DOHH2 (cell line): ENCODE results near the gene SLC22A14.

Experiments
- EZH2phosphoT487 ChIP-seq: fragments of 200-600 bp; sonication (generic); IDR thresholded peaks from 2 replicates; pipeline ENCODE4 v1.6.1; 2017; ENCODE audit warnings: borderline replicate concordance, mild to moderate bottlenecking, antibody characterized with exemption, low read length, moderate library complexity, mixed read lengths
- TF ChIP-seq, protein P1 (sequence below): fragments of 200-600 bp; sonication (generic); IDR thresholded peaks from one replicate; pipeline ENCODE4 v1.5.1; 2014; ENCODE audit warnings: antibody characterized with exemption, mild to moderate bottlenecking, low read depth, low read length; ENCODE audit not compliant: poor library complexity, severe bottlenecking

DNA sequence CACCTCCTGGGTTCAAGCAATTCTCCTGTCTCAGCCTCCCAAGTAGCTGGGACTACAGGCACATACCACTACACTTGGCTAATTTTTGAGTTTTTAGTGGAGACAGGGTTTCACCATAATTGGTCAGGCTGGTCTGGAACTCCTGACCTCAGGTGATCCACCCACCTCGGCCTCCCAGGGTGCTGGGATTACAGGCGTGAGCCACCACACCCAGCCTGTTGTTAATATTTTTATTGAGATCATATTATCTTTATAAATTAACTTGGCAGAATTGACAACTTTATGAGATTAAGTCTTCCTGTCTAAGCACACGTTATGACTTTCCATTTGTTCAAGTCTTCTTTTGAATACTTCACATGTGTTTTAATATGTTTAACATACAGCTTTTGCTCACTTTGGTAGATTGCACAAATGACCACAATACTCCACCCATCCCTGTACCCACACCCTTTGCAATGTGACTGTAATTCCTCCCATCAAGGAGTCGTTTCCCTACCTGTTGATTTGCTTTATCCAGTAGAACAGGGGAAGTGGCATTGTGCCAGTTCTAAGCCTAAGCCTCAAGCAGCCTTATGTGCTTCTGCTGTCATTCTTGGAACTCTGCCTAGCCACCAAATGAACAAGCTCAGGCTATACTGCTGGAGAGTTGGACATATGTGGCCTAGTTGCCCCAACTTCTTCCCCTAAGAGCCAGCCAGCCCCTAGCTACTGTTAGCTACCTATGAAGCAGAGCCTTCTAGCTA lies 72.7 kb downstream of the SLC22A14 start:
- TF ChIP-seq, protein P1, sequence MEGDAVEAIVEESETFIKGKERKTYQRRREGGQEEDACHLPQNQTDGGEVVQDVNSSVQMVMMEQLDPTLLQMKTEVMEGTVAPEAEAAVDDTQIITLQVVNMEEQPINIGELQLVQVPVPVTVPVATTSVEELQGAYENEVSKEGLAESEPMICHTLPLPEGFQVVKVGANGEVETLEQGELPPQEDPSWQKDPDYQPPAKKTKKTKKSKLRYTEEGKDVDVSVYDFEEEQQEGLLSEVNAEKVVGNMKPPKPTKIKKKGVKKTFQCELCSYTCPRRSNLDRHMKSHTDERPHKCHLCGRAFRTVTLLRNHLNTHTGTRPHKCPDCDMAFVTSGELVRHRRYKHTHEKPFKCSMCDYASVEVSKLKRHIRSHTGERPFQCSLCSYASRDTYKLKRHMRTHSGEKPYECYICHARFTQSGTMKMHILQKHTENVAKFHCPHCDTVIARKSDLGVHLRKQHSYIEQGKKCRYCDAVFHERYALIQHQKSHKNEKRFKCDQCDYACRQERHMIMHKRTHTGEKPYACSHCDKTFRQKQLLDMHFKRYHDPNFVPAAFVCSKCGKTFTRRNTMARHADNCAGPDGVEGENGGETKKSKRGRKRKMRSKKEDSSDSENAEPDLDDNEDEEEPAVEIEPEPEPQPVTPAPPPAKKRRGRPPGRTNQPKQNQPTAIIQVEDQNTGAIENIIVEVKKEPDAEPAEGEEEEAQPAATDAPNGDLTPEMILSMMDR = no peak
- no peak for TF ChIP-seq EZH2phosphoT487
